CD14-positive monocyte (primary cell): ENCODE measurements around the gene CHN1. TPM values are rescaled to one million over a fixed set of nuclear protein-coding genes. Genes with fewer than 3 reads are reported as not detected.

ENCODE experiments used
- DNase-seq, 3 donors: peaks; one replicate each; pipeline ENCODE4 v3.0.0-alpha.2; 2011 to 2022
- H2AFZ ChIP-seq: 2 replicates; pipeline ENCODE4 v1.6.0; 2012; ENCODE audit warnings: mild to moderate bottlenecking, low read depth, low read length, inconsistent platforms; ENCODE audit not compliant: insufficient read depth, poor library complexity, severe bottlenecking
- H3K27ac ChIP-seq, 2 donors: 1 replicate in 1 of 2; 2 replicates in 1 of 2; pipeline ENCODE4 v1.5.1; 2012 to 2013; ENCODE audit warnings: low read length in 2 of 2, control low read depth in 1 of 2, inconsistent platforms in 1 of 2, low read depth in 1 of 2, mild to moderate bottlenecking in 1 of 2
- H3K27me3 ChIP-seq, 2 donors: one replicate each; pipeline versions ENCODE4 v1.6.0 to v1.6.1; 2011 to 2013; ENCODE audit warnings: low read length in 2 of 2; ENCODE audit not compliant: control insufficient read depth in 2 of 2, insufficient read depth in 2 of 2
- H3K36me3 ChIP-seq, 2 donors: replicated peaks in 1 of 2; 1 replicate in 1 of 2; 2 replicates in 1 of 2; pipeline versions ENCODE4 v1.5.1 to v1.6.1; 2012 to 2013; ENCODE audit warnings: low read length in 2 of 2, control low read depth in 1 of 2, inconsistent platforms in 1 of 2, mild to moderate bottlenecking in 1 of 2; ENCODE audit not compliant: insufficient read depth in 2 of 2, control insufficient read depth in 1 of 2
- H3K4me1 ChIP-seq, 2 donors: 1 replicate in 1 of 2; 2 replicates in 1 of 2; pipeline versions ENCODE4 v1.5.1 to v1.6.1; 2012 to 2013; ENCODE audit warnings: low read length in 2 of 2, control low read depth in 1 of 2, inconsistent platforms in 1 of 2, mild to moderate bottlenecking in 1 of 2, moderate library complexity in 1 of 2; ENCODE audit not compliant: insufficient read depth in 2 of 2, control insufficient read depth in 1 of 2
- H3K4me2 ChIP-seq: replicated peaks from 2 replicates; pipeline ENCODE3; 2012; ENCODE audit warnings: low read length, moderate library complexity, mild to moderate bottlenecking; ENCODE audit not compliant: poor library complexity, severe bottlenecking; ENCODE audit errors: extremely low read depth
- H3K4me3 ChIP-seq, 3 experiments: fragments of 200-600 bp in 1 of 3; sonication (generic) in 1 of 3; replicated peaks in 1 of 3; 1 replicate in 2 of 3; 2 replicates in 1 of 3; pipeline ENCODE4 v1.5.1; 2011 to 2013; ENCODE audit warnings: low read length in 3 of 3, mild to moderate bottlenecking in 3 of 3, control low read depth in 2 of 3, low read depth in 2 of 3, inconsistent platforms in 1 of 3, moderate library complexity in 1 of 3
- H3K79me2 ChIP-seq: 2 replicates; pipeline ENCODE4 v1.6.0; 2012; ENCODE audit warnings: mild to moderate bottlenecking, control low read depth, inconsistent platforms, low read length, moderate library complexity; ENCODE audit not compliant: insufficient read depth
- H3K9ac ChIP-seq: 2 replicates; pipeline ENCODE4 v1.6.0; 2017; ENCODE audit warnings: low read length, mild to moderate bottlenecking; ENCODE audit not compliant: insufficient read depth, poor library complexity, severe bottlenecking
- H3K9me3 ChIP-seq, 2 donors: replicated peaks in 1 of 2; 1 replicate in 1 of 2; 2 replicates in 1 of 2; pipeline versions ENCODE4 v1.5.1 to v1.6.1; 2012 to 2013; ENCODE audit warnings: low read length in 2 of 2, control low read depth in 1 of 2; ENCODE audit not compliant: control insufficient read depth in 1 of 2, insufficient read depth in 1 of 2
- H4K20me1 ChIP-seq: 2 replicates; pipeline ENCODE4 v1.6.0; 2012; ENCODE audit warnings: mild to moderate bottlenecking, low read length, control low read depth, moderate library complexity; ENCODE audit not compliant: insufficient read depth
- H3K27ac Mint-ChIP-seq, 7 donors: one replicate each; pipeline ENCODE4 v1.8.0; 2020; ENCODE audit warnings: mild to moderate bottlenecking in 7 of 7, mixed read lengths in 7 of 7, moderate library complexity in 6 of 7, inconsistent platforms in 2 of 7
- H3K27me3 Mint-ChIP-seq, 3 donors: one replicate each; pipeline ENCODE4 v1.8.0; 2021 to 2022; ENCODE audit warnings: low read depth in 3 of 3, mild to moderate bottlenecking in 3 of 3, mixed read lengths in 3 of 3, moderate library complexity in 3 of 3, inconsistent platforms in 1 of 3
- H3K36me3 Mint-ChIP-seq, 2 donors: one replicate each; pipeline ENCODE4 v1.8.0; 2020; ENCODE audit warnings: mixed read lengths in 2 of 2, inconsistent platforms in 1 of 2, mild to moderate bottlenecking in 1 of 2
- H3K4me1 Mint-ChIP-seq: one replicate; pipeline ENCODE4 v1.8.0; 2020; ENCODE audit warnings: mild to moderate bottlenecking, mixed read lengths
- H3K4me3 Mint-ChIP-seq, 2 donors: one replicate each; pipeline ENCODE4 v1.8.0; 2020; ENCODE audit warnings: mild to moderate bottlenecking in 2 of 2, mixed read lengths in 2 of 2, moderate library complexity in 1 of 2
- H3K9me3 Mint-ChIP-seq, 7 donors: one replicate each; pipeline ENCODE4 v1.8.0; 2020 to 2022; ENCODE audit warnings: mixed read lengths in 7 of 7, mild to moderate bottlenecking in 6 of 7, moderate library complexity in 6 of 7, inconsistent platforms in 2 of 7
- CTCF ChIP-seq: fragments of 200-600 bp; IDR thresholded peaks from one replicate; pipeline ENCODE4 v1.8.0; 2022; ENCODE audit warnings: antibody characterized with exemption, mild to moderate bottlenecking
- WGBS: methylation state at CpG from one replicate; pipeline ENCODE4 v1.1.5; 2013; ENCODE audit warnings: missing lambda C conversion rate; ENCODE audit not compliant: insufficient coverage; 5-methylcytosine and 5-hydroxymethylcytosine counted together
- intact Hi-C, 2 donors: fragments of 100-400 bp; cut with micrococcal nuclease; formaldehyde crosslinking; loops; one replicate each; pipeline versions ENCODE4 v1.15.0 to v1.15.1; 2023
- polyA plus RNA-seq, 3 donors: library from polyadenylated mRNA; depleted of rRNA in 1 of 3; unstranded in 2 of 3; stranded (reverse) in 1 of 3; fragments of 300-500 nt in 2 of 3; fragments of >200 nt in 1 of 3; fragmentation: Illumina TruSeq in 2 of 3; gene quantifications; 1 replicate in 2 of 3; 2 replicates in 1 of 3; pipeline ENCODE4 v1.2.3, GENCODE V29; 2012 to 2021

CHN1 gene
- polyA plus RNA-seq, 3 donors = 0.36 TPM; not detected in 2

DNA sequence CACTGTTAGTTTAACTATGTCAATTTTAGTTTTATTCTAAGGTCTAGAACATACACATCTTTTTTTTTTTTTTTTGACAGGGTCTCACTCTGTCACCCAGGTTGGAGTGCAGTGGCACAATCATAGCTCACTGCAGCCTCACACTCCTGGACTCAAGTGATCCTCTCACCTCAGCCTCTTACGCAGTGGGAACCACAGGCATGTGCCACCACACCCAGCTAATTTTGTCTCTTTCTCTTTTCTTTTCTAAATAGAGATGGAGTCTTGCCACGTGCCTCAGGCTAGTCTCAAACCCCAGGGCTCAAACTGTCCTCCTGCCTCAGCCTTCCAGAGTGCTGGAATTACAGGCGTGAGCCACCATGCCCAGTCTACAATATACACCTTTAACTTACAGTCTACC lies 171.4 kb downstream of the CHN1 start:
- Histone ChIP-seq H4K20me1 (no peaks in the 10 kb centered on the region), H3K27me3 (no peaks in the 10 kb centered on the region), H3K4me2 (no peak overlapping the region), H2AFZ (no peak overlapping the region), H3K9me3 (no peaks in the 10 kb centered on the region), H3K36me3 (no peaks in the 10 kb centered on the region), H3K79me2 (no peaks in the 10 kb centered on the region), H3K4me3 (no peak overlapping the region), H3K9ac (no peak overlapping the region), H3K27ac (no peak overlapping the region), H3K4me1 (no peaks in the 10 kb centered on the region)
- intact Hi-C loops = no loop called here
- Mint-ChIP-seq H3K9me3 (peaks cover 1 to 9% (median 4%) of the 10 kb centered on the region in 7 donors), H3K36me3 (no peaks in the 10 kb centered on the region), H3K27me3 (peaks cover 0 to 2% (median 2%) of the 10 kb centered on the region in 3 donors), H3K4me3 (no peak overlapping the region), H3K27ac (no peak overlapping the region), H3K4me1 (no peaks in the 10 kb centered on the region)
- TF ChIP-seq CTCF = no peak
- WGBS = 85% methylated on average over 3 of the region's 3 CpGs
- DNase-seq = no peak

DNA sequence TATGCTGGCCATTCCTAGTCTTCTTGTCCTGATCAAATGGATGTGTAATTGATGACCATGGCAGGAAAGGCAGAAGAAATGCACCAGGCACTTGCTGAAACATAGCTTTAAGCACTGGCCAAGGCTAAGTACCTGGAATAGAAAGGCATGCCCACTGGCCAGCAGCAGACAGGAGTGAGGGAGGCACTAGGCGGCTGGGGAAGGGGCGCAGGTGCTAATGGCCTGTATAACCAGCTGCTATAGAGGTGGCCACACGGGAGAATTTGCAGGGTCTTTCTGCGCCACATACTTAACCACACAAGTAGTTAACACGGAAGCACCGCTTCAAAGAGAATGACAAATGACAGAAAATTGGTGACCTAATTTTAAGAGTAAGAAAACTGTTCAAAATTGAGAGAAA lies 174.6 kb downstream of the CHN1 start:
- Histone ChIP-seq H4K20me1 (no peaks in the 10 kb centered on the region), H3K4me2 (no peak overlapping the region), H3K9ac (no peak overlapping the region), H3K36me3 (no peaks in the 10 kb centered on the region), H3K27me3 (no peaks in the 10 kb centered on the region), H3K27ac (no peak overlapping the region), H3K9me3 (no peaks in the 10 kb centered on the region), H2AFZ (no peak overlapping the region), H3K79me2 (no peaks in the 10 kb centered on the region), H3K4me3 (no peak overlapping the region), H3K4me1 (no peaks in the 10 kb centered on the region)
- TF ChIP-seq CTCF = no peak
- Mint-ChIP-seq H3K4me1 (no peaks in the 10 kb centered on the region), H3K27ac (no peak overlapping the region), H3K27me3 (peaks cover 2 to 5% (median 3%) of the 10 kb centered on the region in 3 donors), H3K36me3 (no peaks in the 10 kb centered on the region), H3K4me3 (no peak overlapping the region), H3K9me3 (peaks cover 0 to 9% (median 4%) of the 10 kb centered on the region in 7 donors)
- DNase-seq = no peak
- intact Hi-C loops = no loop called here
- WGBS = 95% methylated on average over 2 of the region's 6 CpGs
